ENCODE data around the gene RAB3D.

GRCh38 chr19:11278670-11279069 lies 60.8 kb downstream of the RAB3D start:
- TF ChIP-seq, protein P1, sequence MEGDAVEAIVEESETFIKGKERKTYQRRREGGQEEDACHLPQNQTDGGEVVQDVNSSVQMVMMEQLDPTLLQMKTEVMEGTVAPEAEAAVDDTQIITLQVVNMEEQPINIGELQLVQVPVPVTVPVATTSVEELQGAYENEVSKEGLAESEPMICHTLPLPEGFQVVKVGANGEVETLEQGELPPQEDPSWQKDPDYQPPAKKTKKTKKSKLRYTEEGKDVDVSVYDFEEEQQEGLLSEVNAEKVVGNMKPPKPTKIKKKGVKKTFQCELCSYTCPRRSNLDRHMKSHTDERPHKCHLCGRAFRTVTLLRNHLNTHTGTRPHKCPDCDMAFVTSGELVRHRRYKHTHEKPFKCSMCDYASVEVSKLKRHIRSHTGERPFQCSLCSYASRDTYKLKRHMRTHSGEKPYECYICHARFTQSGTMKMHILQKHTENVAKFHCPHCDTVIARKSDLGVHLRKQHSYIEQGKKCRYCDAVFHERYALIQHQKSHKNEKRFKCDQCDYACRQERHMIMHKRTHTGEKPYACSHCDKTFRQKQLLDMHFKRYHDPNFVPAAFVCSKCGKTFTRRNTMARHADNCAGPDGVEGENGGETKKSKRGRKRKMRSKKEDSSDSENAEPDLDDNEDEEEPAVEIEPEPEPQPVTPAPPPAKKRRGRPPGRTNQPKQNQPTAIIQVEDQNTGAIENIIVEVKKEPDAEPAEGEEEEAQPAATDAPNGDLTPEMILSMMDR (IDR thresholded peaks at IDR 0.05): no peak
- no peak for TF ChIP-seq ZFX (IDR thresholded peaks at IDR 0.05; ENCODE audit: borderline replicate concordance)
